ENCODE results near the gene MPHOSPH8. TPM values are rescaled to one million over a fixed set of nuclear protein-coding genes. Genes with fewer than 3 reads are reported as not detected.

MPHOSPH8 gene
- 42.9 and 44.3 TPM in 2 replicates for total RNA-seq

GRCh38 chr13:19633479-19634255, at the start of gene MPHOSPH8:
MPHOSPH8 (plus strand) TSS chr13:19633659; CDS start chr13:19633749, 90 bp downstream.
- Mint-ChIP-seq H3K9me3 (peaks cover 3% of the 10 kb centered on the region), H3K27me3 (ENCODE audit: insufficient read depth) (no peaks in the 10 kb centered on the region), H3K27ac (peak within 1 kb of the TSS; percentile 98), H3K4me3 (peak within 1 kb of the TSS; percentile 98), H3K36me3 (ENCODE audit: low read depth) (peaks cover 14% of the 10 kb centered on the region), H3K4me1 (ENCODE audit: low read depth) (peaks cover 26% of the 10 kb centered on the region)
- DNase-seq (ENCODE audit: low spot score): peak; percentile 91
- intact Hi-C loops (cut with micrococcal nuclease): loop anchor here (1.0 to 5.0 kb wide), 6 partner anchors 46 to 325 kb away; partner anchors contain the start of genes PSPC1 and ZMYM2

- Mint-ChIP-seq H3K27me3 (ENCODE audit: insufficient read depth) (peaks cover 6% of the 10 kb centered on the region), H3K4me3 (peak overlapping the region; percentile 78), H3K27ac (peak overlapping the region; percentile 82), H3K4me1 (ENCODE audit: low read depth) (peaks cover 20% of the 10 kb centered on the region), H3K36me3 (ENCODE audit: low read depth) (peaks cover 4% of the 10 kb centered on the region), H3K9me3 (peaks cover 10% of the 10 kb centered on the region)
- DNase-seq (ENCODE audit: low spot score): peak; percentile 69
- intact Hi-C loops (cut with micrococcal nuclease): loop anchor here (1.0 to 5.0 kb wide), 2 partner anchors 46 to 275 kb away; partner anchors contain the start of genes MPHOSPH8 and ZMYM5
Measured at GRCh38 chr13:19586904-19587634, 46.4 kb upstream of the MPHOSPH8 start.

GRCh38 chr13:19587635-19588300, 45.7 kb upstream of the MPHOSPH8 start:
- Mint-ChIP-seq H3K27ac (peak overlapping the region; percentile 82), H3K27me3 (ENCODE audit: insufficient read depth) (peaks cover 6% of the 10 kb centered on the region), H3K9me3 (peaks cover 10% of the 10 kb centered on the region), H3K4me1 (ENCODE audit: low read depth) (peaks cover 20% of the 10 kb centered on the region), H3K4me3 (peak overlapping the region; percentile 78), H3K36me3 (ENCODE audit: low read depth) (peaks cover 4% of the 10 kb centered on the region)
- DNase-seq (ENCODE audit: low spot score): peak; percentile 27
- intact Hi-C loops (cut with micrococcal nuclease): loop anchor here (1.0 to 5.0 kb wide), 2 partner anchors 46 to 275 kb away; partner anchors contain the start of genes MPHOSPH8 and ZMYM5

- H3K27ac Mint-ChIP-seq: no peak overlapping the region
- H3K27me3 Mint-ChIP-seq (ENCODE audit: insufficient read depth): peaks cover 3% of the 10 kb centered on the region
- H3K4me3 Mint-ChIP-seq: no peak overlapping the region
- DNase-seq (ENCODE audit: low spot score): no peak
- peaks cover 10% of the 10 kb centered on the region for H3K9me3 Mint-ChIP-seq
- H3K36me3 Mint-ChIP-seq (ENCODE audit: low read depth): peaks cover 4% of the 10 kb centered on the region
- peaks cover 20% of the 10 kb centered on the region for H3K4me1 Mint-ChIP-seq (ENCODE audit: low read depth)
- intact Hi-C loops (cut with micrococcal nuclease): loop anchor here (5.0 kb wide), 1 partner anchor 273 kb away; the partner anchor contains the start of gene ZMYM5
Measured at GRCh38 chr13:19589312-19589711, 44.1 kb upstream of the MPHOSPH8 start.

GRCh38 chr13:19590423-19590822, 43.0 kb upstream of the MPHOSPH8 start:
- Mint-ChIP-seq H3K27me3 (ENCODE audit: insufficient read depth) (peaks cover 3% of the 10 kb centered on the region), H3K4me1 (ENCODE audit: low read depth) (peaks cover 20% of the 10 kb centered on the region), H3K27ac (no peak overlapping the region), H3K4me3 (no peak overlapping the region), H3K36me3 (ENCODE audit: low read depth) (peaks cover 4% of the 10 kb centered on the region), H3K9me3 (peaks cover 10% of the 10 kb centered on the region)
- intact Hi-C loops (cut with micrococcal nuclease): no loop called here
- DNase-seq (ENCODE audit: low spot score): no peak

GRCh38 chr13:19591864-19592263, 41.6 kb upstream of the MPHOSPH8 start:
- Mint-ChIP-seq H3K27ac (no peak overlapping the region), H3K27me3 (ENCODE audit: insufficient read depth) (peaks cover 5% of the 10 kb centered on the region), H3K9me3 (peaks cover 3% of the 10 kb centered on the region), H3K4me3 (no peak overlapping the region), H3K4me1 (ENCODE audit: low read depth) (peaks cover 14% of the 10 kb centered on the region), H3K36me3 (ENCODE audit: low read depth) (peaks cover 2% of the 10 kb centered on the region)
- intact Hi-C loops (cut with micrococcal nuclease): no loop called here
- DNase-seq (ENCODE audit: low spot score): no peak

GRCh38 chr13:19592657-19593180, 40.7 kb upstream of the MPHOSPH8 start:
- DNase-seq (ENCODE audit: low spot score): no peak

GRCh38 chr13:19596086-19596485, 37.4 kb upstream of the MPHOSPH8 start:
- Mint-ChIP-seq H3K9me3 (no peaks in the 10 kb centered on the region), H3K4me3 (no peak overlapping the region), H3K36me3 (ENCODE audit: low read depth) (no peaks in the 10 kb centered on the region), H3K4me1 (ENCODE audit: low read depth) (no peaks in the 10 kb centered on the region), H3K27me3 (ENCODE audit: insufficient read depth) (peaks cover 21% of the 10 kb centered on the region), H3K27ac (no peak overlapping the region)
- no peak for DNase-seq (ENCODE audit: low spot score)
- intact Hi-C loops (cut with micrococcal nuclease): no loop called here

More at GRCh38 chr13:19592657-19593180, 40.7 kb upstream of the MPHOSPH8 start:
- H3K36me3 Mint-ChIP-seq (ENCODE audit: low read depth): no peaks in the 10 kb centered on the region
- intact Hi-C loops (cut with micrococcal nuclease): no loop called here
- H3K27me3 Mint-ChIP-seq (ENCODE audit: insufficient read depth): peaks cover 8% of the 10 kb centered on the region
- no peak overlapping the region for H3K4me3 Mint-ChIP-seq
- no peak overlapping the region for H3K27ac Mint-ChIP-seq
- no peaks in the 10 kb centered on the region for H3K9me3 Mint-ChIP-seq
- H3K4me1 Mint-ChIP-seq (ENCODE audit: low read depth): peaks cover 6% of the 10 kb centered on the region

- H3K27me3 Mint-ChIP-seq (ENCODE audit: insufficient read depth): peaks cover 24% of the 10 kb centered on the region
- no peak for DNase-seq (ENCODE audit: low spot score)
- no peak overlapping the region for H3K4me3 Mint-ChIP-seq
- intact Hi-C loops (cut with micrococcal nuclease): no loop called here
- no peak overlapping the region for H3K27ac Mint-ChIP-seq
- no peaks in the 10 kb centered on the region for H3K4me1 Mint-ChIP-seq (ENCODE audit: low read depth)
- no peaks in the 10 kb centered on the region for H3K36me3 Mint-ChIP-seq (ENCODE audit: low read depth)
- H3K9me3 Mint-ChIP-seq: no peaks in the 10 kb centered on the region
Measured at GRCh38 chr13:19596960-19597361, 36.5 kb upstream of the MPHOSPH8 start.

GRCh38 chr13:19597523-19597922, 35.9 kb upstream of the MPHOSPH8 start:
- H3K9me3 Mint-ChIP-seq: no peaks in the 10 kb centered on the region
- intact Hi-C loops (cut with micrococcal nuclease): no loop called here
- no peak overlapping the region for H3K27ac Mint-ChIP-seq
- DNase-seq (ENCODE audit: low spot score): no peak
- no peaks in the 10 kb centered on the region for H3K4me1 Mint-ChIP-seq (ENCODE audit: low read depth)
- H3K36me3 Mint-ChIP-seq (ENCODE audit: low read depth): no peaks in the 10 kb centered on the region
- H3K4me3 Mint-ChIP-seq: no peak overlapping the region
- peaks cover 27% of the 10 kb centered on the region for H3K27me3 Mint-ChIP-seq (ENCODE audit: insufficient read depth)

- Mint-ChIP-seq H3K27ac (no peak overlapping the region), H3K36me3 (ENCODE audit: low read depth) (peaks cover 1% of the 10 kb centered on the region), H3K9me3 (peaks cover 8% of the 10 kb centered on the region), H3K4me3 (peak overlapping the region; percentile 33), H3K27me3 (ENCODE audit: insufficient read depth) (peaks cover 44% of the 10 kb centered on the region), H3K4me1 (ENCODE audit: low read depth) (no peaks in the 10 kb centered on the region)
- peak; percentile 1 for DNase-seq (ENCODE audit: low spot score)
- intact Hi-C loops (cut with micrococcal nuclease): no loop called here
Measured at GRCh38 chr13:19601749-19602725, 31.4 kb upstream of the MPHOSPH8 start.
